Caco-2 (cell line): ENCODE measurements around the gene FANCC. TPM values are rescaled to one million over a fixed set of nuclear protein-coding genes. Genes with fewer than 3 reads are reported as not detected.

Experiments used
- BruUV-seq: library from RNA; stranded (reverse); fragments of 400-500 nt; replicated peaks from 2 replicates; lab custom pipeline; 2021; lab: Mats Ljungman, UMichigan
- CTCF ChIA-PET: fragments of 300-600 bp; sonication (Branson Sonifier 250); formaldehyde crosslinking; loops from one replicate; lab custom pipeline; 2022; ENCODE audit warnings: antibody characterized with exemption; lab: Charles Lee
- POLR2A ChIA-PET: fragments of 300-600 bp; sonication (Branson Sonifier 250); formaldehyde crosslinking; loops from one replicate; lab custom pipeline; 2022; ENCODE audit warnings: antibody characterized with exemption; lab: Charles Lee
- DNase-seq, 2 experiments: peaks; one replicate each; pipeline versions ENCODE4 v3.0.0 to v3.0.0-alpha.2; 2020 to 2022
- H3K27me3 ChIP-seq: replicated peaks from 2 replicates; pipeline ENCODE4 v1.6.0; 2011; ENCODE audit warnings: low read length; ENCODE audit not compliant: control insufficient read depth, insufficient read depth
- H3K36me3 ChIP-seq: 2 replicates; pipeline ENCODE4 v1.5.1; 2011; ENCODE audit warnings: low read length; ENCODE audit not compliant: control insufficient read depth, insufficient read depth
- H3K4me1 ChIP-seq: fragments of 250-450 bp; sonication (Bioruptor Pico); 2 replicates; pipeline ENCODE4 v1.5.1; 2020; ENCODE audit warnings: mild to moderate bottlenecking
- H3K4me3 ChIP-seq: 2 replicates; pipeline ENCODE4 v1.5.1; 2011; ENCODE audit warnings: low read depth, mild to moderate bottlenecking, control low read depth, low read length
- H3K9me3 ChIP-seq: fragments of 250-450 bp; sonication (Bioruptor Pico); 2 replicates; pipeline ENCODE4 v1.5.1; 2020; ENCODE audit warnings: mild to moderate bottlenecking, moderate library complexity
- H3K27ac Mint-ChIP-seq: one replicate; pipeline ENCODE4 v1.8.0; 2022; ENCODE audit warnings: mixed read lengths; ENCODE audit not compliant: unreplicated experiment
- H3K27me3 Mint-ChIP-seq: one replicate; pipeline ENCODE4 v1.8.0; 2022; ENCODE audit warnings: mixed read lengths; ENCODE audit not compliant: insufficient read depth, unreplicated experiment
- H3K36me3 Mint-ChIP-seq: one replicate; pipeline ENCODE4 v1.8.0; 2022; ENCODE audit warnings: mild to moderate bottlenecking, mixed read lengths; ENCODE audit not compliant: insufficient read depth, unreplicated experiment
- H3K4me1 Mint-ChIP-seq: one replicate; pipeline ENCODE4 v1.8.0; 2022; ENCODE audit warnings: low read depth, mixed read lengths; ENCODE audit not compliant: unreplicated experiment
- H3K4me3 Mint-ChIP-seq: one replicate; pipeline ENCODE4 v1.8.0; 2022; ENCODE audit warnings: mild to moderate bottlenecking, moderate library complexity, mixed read lengths; ENCODE audit not compliant: unreplicated experiment
- H3K9me3 Mint-ChIP-seq: one replicate; pipeline ENCODE4 v1.8.0; 2022; ENCODE audit warnings: mixed read lengths; ENCODE audit not compliant: unreplicated experiment
- intact Hi-C: fragments of 100-400 bp; cut with micrococcal nuclease; formaldehyde crosslinking; loops from one replicate; pipeline ENCODE4 v1.10.0; 2022; ENCODE audit not compliant: unreplicated experiment
- total RNA-seq: library from RNA; stranded (reverse); gene quantifications from 2 replicates; pipeline ENCODE4 v1.2.3, GENCODE V29; 2022
- TF ChIP-seq, protein P1 (sequence below), 2 experiments: fragments of 200-600 bp in 1 of 2; IDR thresholded peaks; 1 replicate in 1 of 2; 2 replicates in 1 of 2; pipeline versions ENCODE4 v1.5.1 to v1.8.0; 2011 to 2022; ENCODE audit warnings: antibody characterized with exemption in 1 of 2, control low read depth in 1 of 2, inconsistent platforms in 1 of 2, low read depth in 1 of 2, low read length in 1 of 2, mild to moderate bottlenecking in 1 of 2, moderate library complexity in 1 of 2; ENCODE audit not compliant: insufficient read depth in 1 of 2, severe bottlenecking in 1 of 2, unreplicated experiment in 1 of 2

The FANCC gene
- total RNA-seq, 1 experiment from 2014 or later: 29.2 TPM

DNA sequence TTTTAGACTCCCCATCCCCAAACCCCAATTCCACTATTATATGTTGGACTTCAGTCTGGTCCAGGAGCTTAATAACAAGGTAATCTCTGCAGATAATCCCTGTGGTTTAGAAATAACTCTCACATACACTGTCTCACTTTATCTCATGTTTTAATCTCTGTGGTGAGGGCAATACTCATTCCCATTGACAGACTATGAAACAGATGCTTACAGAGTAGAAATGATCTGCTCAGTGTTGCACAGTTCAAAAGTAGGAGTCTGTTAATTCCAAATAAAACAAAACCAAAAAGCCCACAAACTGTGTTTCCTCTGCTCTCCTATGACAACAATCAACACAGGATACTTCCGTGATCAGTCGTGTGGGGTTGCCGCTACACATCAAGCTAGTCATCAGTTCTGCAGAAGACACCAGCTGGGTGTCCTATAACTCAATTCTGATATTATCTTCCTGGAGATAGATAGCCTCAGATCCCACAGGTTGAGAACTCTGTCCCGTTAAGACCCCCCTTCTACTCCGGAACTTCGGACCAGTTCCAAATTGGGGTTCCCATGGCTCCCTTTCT, 26.3 kb upstream of the FANCC start:
- H3K4me3 Mint-ChIP-seq: no peak overlapping the region
- POLR2A ChIA-PET: no interaction called here
- H3K9me3 Mint-ChIP-seq: no peaks in the 10 kb centered on the region
- TF ChIP-seq, protein P1, sequence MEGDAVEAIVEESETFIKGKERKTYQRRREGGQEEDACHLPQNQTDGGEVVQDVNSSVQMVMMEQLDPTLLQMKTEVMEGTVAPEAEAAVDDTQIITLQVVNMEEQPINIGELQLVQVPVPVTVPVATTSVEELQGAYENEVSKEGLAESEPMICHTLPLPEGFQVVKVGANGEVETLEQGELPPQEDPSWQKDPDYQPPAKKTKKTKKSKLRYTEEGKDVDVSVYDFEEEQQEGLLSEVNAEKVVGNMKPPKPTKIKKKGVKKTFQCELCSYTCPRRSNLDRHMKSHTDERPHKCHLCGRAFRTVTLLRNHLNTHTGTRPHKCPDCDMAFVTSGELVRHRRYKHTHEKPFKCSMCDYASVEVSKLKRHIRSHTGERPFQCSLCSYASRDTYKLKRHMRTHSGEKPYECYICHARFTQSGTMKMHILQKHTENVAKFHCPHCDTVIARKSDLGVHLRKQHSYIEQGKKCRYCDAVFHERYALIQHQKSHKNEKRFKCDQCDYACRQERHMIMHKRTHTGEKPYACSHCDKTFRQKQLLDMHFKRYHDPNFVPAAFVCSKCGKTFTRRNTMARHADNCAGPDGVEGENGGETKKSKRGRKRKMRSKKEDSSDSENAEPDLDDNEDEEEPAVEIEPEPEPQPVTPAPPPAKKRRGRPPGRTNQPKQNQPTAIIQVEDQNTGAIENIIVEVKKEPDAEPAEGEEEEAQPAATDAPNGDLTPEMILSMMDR (IDR thresholded peaks at IDR 0.05; ENCODE audit: insufficient read depth in 1 of 2, low read depth in 1 of 2, low read length in 1 of 2, severe bottlenecking in 1 of 2, unreplicated experiment in 1 of 2): no peak
- Histone ChIP-seq H3K27me3 (no peaks in the 10 kb centered on the region), H3K4me1 (no peaks in the 10 kb centered on the region), H3K9me3 (no peaks in the 10 kb centered on the region), H3K4me3 (no peak overlapping the region), H3K36me3 (no peaks in the 10 kb centered on the region)
- no TSS peak for BruUV-seq
- no peaks in the 10 kb centered on the region for H3K27me3 Mint-ChIP-seq
- no peak overlapping the region for H3K27ac Mint-ChIP-seq
- intact Hi-C loops: no loop called here
- H3K4me1 Mint-ChIP-seq: no peaks in the 10 kb centered on the region
- H3K36me3 Mint-ChIP-seq: no peaks in the 10 kb centered on the region
- no peak for DNase-seq
- CTCF ChIA-PET: no interaction called here

DNA sequence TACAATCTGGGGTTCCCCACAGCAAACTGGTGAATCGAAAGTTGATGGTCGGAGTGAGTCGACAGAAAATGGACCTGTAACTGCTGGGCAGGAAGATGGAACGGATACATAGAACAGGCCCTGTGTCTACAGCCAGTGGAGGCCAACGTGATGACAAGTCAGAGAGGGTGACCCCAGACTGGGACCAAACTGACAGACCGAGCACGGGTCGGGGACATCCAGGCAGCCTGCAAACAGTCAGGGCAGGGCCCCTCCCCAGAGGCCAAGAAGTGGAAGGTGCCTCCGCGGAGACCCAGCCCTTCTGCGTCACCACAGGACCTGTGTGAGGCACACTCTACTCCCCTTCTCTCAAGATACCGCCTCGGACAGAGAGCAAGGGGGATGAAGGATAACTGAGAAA, 25.1 kb upstream of the FANCC start:
- intact Hi-C loops: no loop called here
- no peaks in the 10 kb centered on the region for H3K27me3 ChIP-seq
- H3K36me3 ChIP-seq: no peaks in the 10 kb centered on the region
- no TSS peak for BruUV-seq
- H3K9me3 Mint-ChIP-seq: no peaks in the 10 kb centered on the region
- no peaks in the 10 kb centered on the region for H3K36me3 Mint-ChIP-seq
- H3K4me3 ChIP-seq: no peak overlapping the region
- no peak for DNase-seq
- no peaks in the 10 kb centered on the region for H3K4me1 Mint-ChIP-seq
- TF ChIP-seq, protein P1 (IDR thresholded peaks at IDR 0.05; ENCODE audit: insufficient read depth in 1 of 2, low read depth in 1 of 2, low read length in 1 of 2, severe bottlenecking in 1 of 2, unreplicated experiment in 1 of 2): no peak
- no peak overlapping the region for H3K27ac Mint-ChIP-seq
- CTCF ChIA-PET: no interaction called here
- H3K4me1 ChIP-seq: no peaks in the 10 kb centered on the region
- POLR2A ChIA-PET: no interaction called here
- no peak overlapping the region for H3K4me3 Mint-ChIP-seq
- 0 out of 2 replicates have a peak, but pooled peaks cover under 1% of the 10 kb centered on the region for H3K9me3 ChIP-seq
- no peaks in the 10 kb centered on the region for H3K27me3 Mint-ChIP-seq

DNA sequence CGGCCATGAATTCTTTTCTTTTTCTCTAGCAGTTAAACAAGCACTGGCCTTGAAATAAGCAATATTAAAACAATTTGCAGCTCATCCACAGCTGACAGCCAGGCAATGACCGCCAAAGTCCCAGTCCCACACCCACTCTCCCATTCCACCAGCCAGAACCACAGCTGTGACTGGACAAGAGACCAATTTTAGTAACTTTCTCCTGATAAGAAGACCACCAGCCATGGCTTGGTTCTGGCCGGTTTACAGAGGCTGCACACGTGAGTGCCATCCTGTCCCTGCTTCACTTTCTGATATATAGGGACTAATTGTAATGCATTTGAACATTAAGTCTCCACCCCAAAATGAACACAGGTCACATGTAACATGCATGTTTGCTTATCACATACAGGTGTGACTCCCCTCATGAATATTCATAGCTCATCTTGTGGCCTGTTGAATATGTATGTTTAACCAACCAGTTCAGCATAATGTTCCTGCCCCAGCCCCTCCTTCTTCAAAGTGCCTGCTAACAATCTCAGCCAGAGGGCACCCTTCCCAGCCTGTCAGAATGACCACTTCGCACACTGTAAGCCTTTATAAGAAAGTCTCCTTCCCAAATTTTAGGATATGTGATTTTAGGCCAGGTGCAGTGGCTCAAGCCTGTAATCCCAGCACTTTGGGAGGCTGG, 23.9 kb upstream of the FANCC start:
- POLR2A ChIA-PET: no interaction called here
- Mint-ChIP-seq H3K4me3 (no peak overlapping the region), H3K9me3 (no peaks in the 10 kb centered on the region), H3K4me1 (no peaks in the 10 kb centered on the region), H3K27me3 (no peaks in the 10 kb centered on the region), H3K27ac (no peak overlapping the region), H3K36me3 (no peaks in the 10 kb centered on the region)
- peak in 1 of 2 experiments; percentile 29 for DNase-seq
- Histone ChIP-seq H3K36me3 (no peaks in the 10 kb centered on the region), H3K4me1 (no peaks in the 10 kb centered on the region), H3K27me3 (no peaks in the 10 kb centered on the region), H3K4me3 (no peak overlapping the region), H3K9me3 (0 out of 2 replicates have a peak, but pooled peaks cover 4% of the 10 kb centered on the region)
- CTCF ChIA-PET: no interaction called here
- intact Hi-C loops: no loop called here
- BruUV-seq: no TSS peak
- TF ChIP-seq, protein P1 (IDR thresholded peaks at IDR 0.05; ENCODE audit: insufficient read depth in 1 of 2, low read depth in 1 of 2, low read length in 1 of 2, severe bottlenecking in 1 of 2, unreplicated experiment in 1 of 2): peak in 1 of 2 experiments; percentile 25
